GM12801 (cell line): Measurements from ENCODE around the gene MIEN1.

ENCODE experiments used
- CTCF ChIP-seq: IDR thresholded peaks from one replicate; pipeline ENCODE4 v1.5.1; 2011; ENCODE audit warnings: control low read depth; ENCODE audit not compliant: insufficient read length; ENCODE audit errors: extremely low read depth

The MIEN1 gene

GRCh38 chr17:39746145-39746461, 15.8 kb upstream of the MIEN1 start:
- TF ChIP-seq CTCF, result no peak

- no peak for TF ChIP-seq CTCF
Measured at GRCh38 chr17:39745335-39746144, 15.2 kb upstream of the MIEN1 start.

- TF ChIP-seq CTCF, result no peak
Measured at GRCh38 chr17:39744836-39745215, 14.5 kb upstream of the MIEN1 start.

- no peak for TF ChIP-seq CTCF
Measured at GRCh38 chr17:39744075-39744835, 13.9 kb upstream of the MIEN1 start.

GRCh38 chr17:39742856-39743436, 12.6 kb upstream of the MIEN1 start:
- no peak for TF ChIP-seq CTCF

GRCh38 chr17:39742126-39742855, 12.0 kb upstream of the MIEN1 start:
- TF ChIP-seq CTCF, result no peak

- no peak for TF ChIP-seq CTCF
Measured at GRCh38 chr17:39740357-39741111, 10.2 kb upstream of the MIEN1 start.
